HepG2 (cell line): Measurements from ENCODE around the gene RMI2. TPM values are rescaled to one million over a fixed set of nuclear protein-coding genes. Genes with fewer than 3 reads are reported as not detected.

Experiments used
- BHLHE40 ChIP-seq: IDR thresholded peaks from 2 replicates; pipeline ENCODE4 v1.6.1; 2011; ENCODE audit warnings: low read length, improper control_type of control experiment
- CEBPB ChIP-seq: IDR thresholded peaks from 2 replicates; pipeline ENCODE4 v1.6.1; 2011; ENCODE audit warnings: low read depth, low read length, improper control_type of control experiment, borderline replicate concordance
- GTF3A ChIP-seq: sonication (generic); formaldehyde crosslinking; conservative IDR thresholded peaks from 2 replicates; pipeline ENCODE4 v1.4.0; 2020; ENCODE audit warnings: mild to moderate bottlenecking, missing genetic modification reagents
- KLF9 ChIP-seq: IDR thresholded peaks from 2 replicates; pipeline ENCODE4 v1.6.1; 2016; ENCODE audit warnings: low read depth
- KMT2A ChIP-seq: sonication (generic); formaldehyde crosslinking; IDR thresholded peaks from 2 replicates; pipeline ENCODE4 v1.4.0; 2020; ENCODE audit warnings: missing genetic modification reagents
- NFE2 ChIP-seq: sonication (generic); formaldehyde crosslinking; IDR thresholded peaks from 2 replicates; pipeline ENCODE4 v1.4.0; 2020; ENCODE audit warnings: missing genetic modification reagents
- NFYC ChIP-seq: IDR thresholded peaks from 2 replicates; pipeline ENCODE4 v1.6.1; 2016; ENCODE audit warnings: missing genetic modification reagents, missing compliant biosample characterization
- NRL ChIP-seq: sonication (generic); formaldehyde crosslinking; IDR thresholded peaks from 2 replicates; pipeline ENCODE4 v1.5.0; 2020; ENCODE audit warnings: missing genetic modification reagents, mild to moderate bottlenecking, moderate library complexity, borderline replicate concordance
- PHF8 ChIP-seq: sonication (generic); formaldehyde crosslinking; IDR thresholded peaks from 2 replicates; pipeline ENCODE4 v1.5.0; 2020; ENCODE audit warnings: missing genetic modification reagents
- POGZ ChIP-seq: sonication (generic); formaldehyde crosslinking; IDR thresholded peaks from 2 replicates; pipeline ENCODE4 v1.4.0; 2020; ENCODE audit warnings: mild to moderate bottlenecking, missing genetic modification reagents
- PPARG ChIP-seq: conservative IDR thresholded peaks from 2 replicates; pipeline ENCODE4 v1.6.1; 2016; ENCODE audit warnings: missing biosample characterization, missing genetic modification reagents
- RAD21 ChIP-seq: fragments of 450-650 bp; formaldehyde crosslinking; IDR thresholded peaks from 2 replicates; pipeline ENCODE4 v1.5.0; 2020; ENCODE audit warnings: mild to moderate bottlenecking
- RFX3 ChIP-seq: IDR thresholded peaks from 2 replicates; pipeline ENCODE4 v1.6.1; 2016; ENCODE audit warnings: missing biosample characterization, missing genetic modification reagents
- SPEN ChIP-seq: sonication (generic); formaldehyde crosslinking; IDR thresholded peaks from 2 replicates; pipeline ENCODE4 v1.5.1; 2020; ENCODE audit warnings: low read depth, mild to moderate bottlenecking, missing genetic modification reagents
- STAT6 ChIP-seq: sonication (generic); formaldehyde crosslinking; IDR thresholded peaks from 2 replicates; pipeline ENCODE4 v1.4.0; 2020; ENCODE audit warnings: missing genetic modification reagents, mild to moderate bottlenecking, borderline replicate concordance
- TFAP4 ChIP-seq: sonication (generic); IDR thresholded peaks from 2 replicates; pipeline ENCODE4 v1.6.1; 2016; ENCODE audit warnings: low read depth, borderline replicate concordance
- THAP11 ChIP-seq: IDR thresholded peaks from 2 replicates; pipeline ENCODE4 v1.6.1; 2016; ENCODE audit warnings: missing biosample characterization, missing genetic modification reagents
- ZKSCAN5 ChIP-seq: sonication (generic); formaldehyde crosslinking; IDR thresholded peaks from 2 replicates; pipeline ENCODE4 v1.5.1; 2020; ENCODE audit warnings: mild to moderate bottlenecking, missing genetic modification reagents
- ZNF12 ChIP-seq: sonication (generic); formaldehyde crosslinking; IDR thresholded peaks from 2 replicates; pipeline ENCODE4 v1.5.0; 2020; ENCODE audit warnings: missing genetic modification reagents
- ZNF512 ChIP-seq: sonication (generic); formaldehyde crosslinking; IDR thresholded peaks from 2 replicates; pipeline ENCODE4 v1.4.0; 2020; ENCODE audit warnings: mild to moderate bottlenecking, missing genetic modification reagents
- ZNF547 ChIP-seq: sonication (generic); formaldehyde crosslinking; IDR thresholded peaks from 2 replicates; pipeline ENCODE4 v1.5.1; 2020; ENCODE audit warnings: mild to moderate bottlenecking, missing genetic modification reagents
- ZNF569 ChIP-seq: sonication (generic); formaldehyde crosslinking; IDR thresholded peaks from 2 replicates; pipeline ENCODE4 v1.5.0; 2020; ENCODE audit warnings: mild to moderate bottlenecking, missing genetic modification reagents, moderate library complexity, borderline replicate concordance
- ZNF615 ChIP-seq: sonication (generic); formaldehyde crosslinking; IDR thresholded peaks from 2 replicates; pipeline ENCODE4 v1.5.0; 2020; ENCODE audit warnings: mild to moderate bottlenecking, missing genetic modification reagents, borderline replicate concordance
- ZNF691 ChIP-seq: sonication (generic); formaldehyde crosslinking; IDR thresholded peaks from 2 replicates; pipeline ENCODE4 v1.4.0; 2020; ENCODE audit warnings: missing genetic modification reagents, low read depth, mild to moderate bottlenecking, borderline replicate concordance
- ZSCAN20 ChIP-seq: sonication (generic); formaldehyde crosslinking; IDR thresholded peaks from 2 replicates; pipeline ENCODE4 v1.4.0; 2020; ENCODE audit warnings: missing genetic modification reagents, mild to moderate bottlenecking, borderline replicate concordance
- polyA plus RNA-seq, 8 experiments: library from polyadenylated mRNA; depleted of rRNA in 3 of 8; stranded (reverse) in 7 of 8; unstranded in 1 of 8; fragments of >200 nt; fragmentation: Illumina TruSeq in 4 of 8; extraction: Trizol in 4 of 8; gene quantifications; 2 replicates each; pipeline versions ENCODE4 v1.2.1 to v1.2.3, GENCODE V29; 2011 to 2016; ENCODE audit warnings: low read depth in 4 of 8, missing spikeins in 1 of 8, mixed read lengths in 1 of 8; ENCODE audit not compliant: insufficient read depth in 1 of 8
- total RNA-seq, 5 experiments: library from RNA; depleted of rRNA; stranded (reverse); fragments of >200 nt; fragmentation: Illumina TruSeq; extraction: Trizol; gene quantifications; 2 replicates each; pipeline ENCODE4 v1.2.3, GENCODE V29; 2016; ENCODE audit warnings: low read depth in 1 of 5

Gene RMI2
- total and polyA plus RNA-seq, 2 of the 13 experiments (the other 11 are each of a cell fraction or from before 2014, with no cell fraction given), result 24.5 to 55.7 TPM

- TF ChIP-seq ZNF691 (CRISPR knock-in tag) (peak; percentile 62; the same call in 1 of the 2 replicates), STAT6 (no peak), SPEN (CRISPR knock-in tag) (peak; percentile 61), TFAP4 (no peak), NFE2 (CRISPR knock-in tag) (0 out of 2 replicates have a peak, but pooled peaks have one; percentile 4), THAP11 (CRISPR knock-in tag) (no peak), NFYC (no peak), BHLHE40 (0 out of 2 replicates have a peak, but pooled peaks have one; percentile 1), KMT2A (CRISPR knock-in tag) (no peak; the same call in 1 of the 2 replicates), CEBPB (no peak), ZNF569 (CRISPR knock-in tag) (no peak), ZNF547 (peak; percentile 70; the same call in 1 of the 2 replicates), PHF8 (CRISPR knock-in tag) (peak; percentile 40; the same call in 1 of the 2 replicates), ZSCAN20 (CRISPR knock-in tag) (0 out of 2 replicates have a peak, but pooled peaks have one; percentile 36), KLF9 (CRISPR knock-in tag) (no peak), GTF3A (CRISPR knock-in tag) (peak; percentile 71; the same call in 1 of the 2 replicates), ZKSCAN5 (CRISPR knock-in tag) (peak; percentile 61; the same call in 1 of the 2 replicates), RFX3 (CRISPR knock-in tag) (no peak), POGZ (CRISPR knock-in tag) (peak; percentile 51; the same call in 1 of the 2 replicates), ZNF512 (CRISPR knock-in tag) (0 out of 2 replicates have a peak, but pooled peaks have one; percentile 32), PPARG (no peak), ZNF12 (CRISPR knock-in tag) (no peak), RAD21 (CRISPR knock-in tag) (peak; percentile 90), NRL (CRISPR knock-in tag) (peak; percentile 28; the same call in 1 of the 2 replicates), ZNF615 (CRISPR knock-in tag) (no peak)
Observed at GRCh38 chr16:11386791-11387546, 41.7 kb downstream of the RMI2 start (continued).
